Loucy (cell line): Measurements from ENCODE around the gene EPG5.

Source experiments
- EZH2phosphoT487 ChIP-seq: fragments of 200-600 bp; IDR thresholded peaks from 2 replicates; pipeline ENCODE4 v1.6.1; 2018; ENCODE audit warnings: antibody characterized with exemption, mild to moderate bottlenecking, moderate library complexity, borderline replicate concordance
- TF ChIP-seq, protein P1 (sequence below): fragments of 200-600 bp; sonication (generic); conservative IDR thresholded peaks from 2 replicates; pipeline ENCODE4 v1.5.1; 2014; ENCODE audit warnings: mild to moderate bottlenecking, antibody characterized with exemption, low read length

DNA sequence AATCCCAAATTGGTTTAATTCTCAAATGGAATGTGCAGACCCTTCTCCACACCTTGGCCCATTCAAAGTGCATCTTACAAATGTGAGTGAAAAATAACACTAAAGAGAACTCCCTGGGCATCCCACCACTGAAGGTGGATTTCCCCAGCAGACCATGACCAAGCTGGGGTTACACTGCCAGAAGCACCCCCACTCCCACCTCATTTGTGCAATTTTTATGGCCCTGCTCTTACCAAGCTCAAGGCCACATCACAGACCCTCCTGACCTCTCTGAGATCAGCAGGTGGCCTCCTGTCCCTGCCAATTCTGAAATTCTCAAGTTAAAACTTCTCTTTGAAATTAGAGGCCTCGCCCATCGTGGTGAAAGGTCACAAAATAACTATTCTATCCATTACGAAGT, 120.0 kb downstream of the EPG5 start:
- TF ChIP-seq, protein P1, sequence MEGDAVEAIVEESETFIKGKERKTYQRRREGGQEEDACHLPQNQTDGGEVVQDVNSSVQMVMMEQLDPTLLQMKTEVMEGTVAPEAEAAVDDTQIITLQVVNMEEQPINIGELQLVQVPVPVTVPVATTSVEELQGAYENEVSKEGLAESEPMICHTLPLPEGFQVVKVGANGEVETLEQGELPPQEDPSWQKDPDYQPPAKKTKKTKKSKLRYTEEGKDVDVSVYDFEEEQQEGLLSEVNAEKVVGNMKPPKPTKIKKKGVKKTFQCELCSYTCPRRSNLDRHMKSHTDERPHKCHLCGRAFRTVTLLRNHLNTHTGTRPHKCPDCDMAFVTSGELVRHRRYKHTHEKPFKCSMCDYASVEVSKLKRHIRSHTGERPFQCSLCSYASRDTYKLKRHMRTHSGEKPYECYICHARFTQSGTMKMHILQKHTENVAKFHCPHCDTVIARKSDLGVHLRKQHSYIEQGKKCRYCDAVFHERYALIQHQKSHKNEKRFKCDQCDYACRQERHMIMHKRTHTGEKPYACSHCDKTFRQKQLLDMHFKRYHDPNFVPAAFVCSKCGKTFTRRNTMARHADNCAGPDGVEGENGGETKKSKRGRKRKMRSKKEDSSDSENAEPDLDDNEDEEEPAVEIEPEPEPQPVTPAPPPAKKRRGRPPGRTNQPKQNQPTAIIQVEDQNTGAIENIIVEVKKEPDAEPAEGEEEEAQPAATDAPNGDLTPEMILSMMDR = no peak
- TF ChIP-seq EZH2phosphoT487 = no peak
